Measurements from ENCODE around the gene MAP4K1. TPM values are rescaled to one million over a fixed set of nuclear protein-coding genes. Genes with fewer than 3 reads are reported as not detected.
"Not testable (repeated sequence)": the region's sequence is repeated elsewhere in the genome, so short reads cannot be mapped to it uniquely, and the experiment has no call there.

MAP4K1 gene
- total RNA-seq, 1 donor: not detected

- no peak overlapping the region for H3K4me3 ChIP-seq (ENCODE audit: low read depth, low read length)
- DNase-seq (ENCODE audit: low read depth): no peak
- TF ChIP-seq CTCF (IDR thresholded peaks at IDR 0.05; ENCODE audit: insufficient read depth, low read length): no peak
Measured at GRCh38 chr19:38635483-38636399, 18.0 kb upstream of the MAP4K1 start.

DNA sequence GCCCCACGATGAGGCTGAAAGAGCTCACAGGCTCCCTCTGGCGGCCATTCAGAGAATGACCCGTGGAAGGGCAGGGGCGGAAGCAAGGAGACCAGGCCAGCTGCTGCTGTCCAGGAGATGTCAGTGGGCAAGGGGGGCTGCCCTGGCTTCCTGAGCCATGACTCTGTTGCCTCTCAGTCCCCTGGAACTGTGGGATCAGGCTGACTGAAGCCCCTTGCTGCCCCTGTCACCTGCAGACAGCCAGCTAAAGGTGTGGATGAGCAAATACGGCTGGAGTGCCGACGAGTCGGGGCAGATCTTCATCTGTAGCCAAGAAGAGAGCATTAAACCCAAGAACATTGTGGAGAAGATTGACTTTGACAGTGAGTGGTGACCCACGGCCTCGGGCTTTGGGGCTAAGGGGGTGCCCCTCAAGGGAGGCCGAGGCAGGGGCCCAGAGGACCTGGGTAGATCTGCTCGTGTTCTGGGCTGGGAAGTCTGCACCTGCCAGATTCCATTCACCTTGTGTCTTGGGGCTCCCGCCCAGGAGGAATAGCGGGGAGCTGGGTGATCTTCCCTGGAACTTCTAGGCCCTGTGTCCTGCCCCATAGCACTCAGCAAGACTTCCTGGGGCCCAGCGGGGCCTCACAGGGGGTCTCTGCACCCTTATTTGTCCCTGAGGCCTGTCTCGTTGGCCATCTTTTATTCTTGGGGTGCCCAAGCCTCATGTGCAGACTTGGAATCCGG, 17.2 kb upstream of the MAP4K1 start:
- peak; percentile 88 for TF ChIP-seq CTCF (IDR thresholded peaks at IDR 0.05; ENCODE audit: insufficient read depth, low read length)
- peak; percentile 68 for DNase-seq (ENCODE audit: low read depth)
- no peak overlapping the region for H3K4me3 ChIP-seq (ENCODE audit: low read depth, low read length)

DNA sequence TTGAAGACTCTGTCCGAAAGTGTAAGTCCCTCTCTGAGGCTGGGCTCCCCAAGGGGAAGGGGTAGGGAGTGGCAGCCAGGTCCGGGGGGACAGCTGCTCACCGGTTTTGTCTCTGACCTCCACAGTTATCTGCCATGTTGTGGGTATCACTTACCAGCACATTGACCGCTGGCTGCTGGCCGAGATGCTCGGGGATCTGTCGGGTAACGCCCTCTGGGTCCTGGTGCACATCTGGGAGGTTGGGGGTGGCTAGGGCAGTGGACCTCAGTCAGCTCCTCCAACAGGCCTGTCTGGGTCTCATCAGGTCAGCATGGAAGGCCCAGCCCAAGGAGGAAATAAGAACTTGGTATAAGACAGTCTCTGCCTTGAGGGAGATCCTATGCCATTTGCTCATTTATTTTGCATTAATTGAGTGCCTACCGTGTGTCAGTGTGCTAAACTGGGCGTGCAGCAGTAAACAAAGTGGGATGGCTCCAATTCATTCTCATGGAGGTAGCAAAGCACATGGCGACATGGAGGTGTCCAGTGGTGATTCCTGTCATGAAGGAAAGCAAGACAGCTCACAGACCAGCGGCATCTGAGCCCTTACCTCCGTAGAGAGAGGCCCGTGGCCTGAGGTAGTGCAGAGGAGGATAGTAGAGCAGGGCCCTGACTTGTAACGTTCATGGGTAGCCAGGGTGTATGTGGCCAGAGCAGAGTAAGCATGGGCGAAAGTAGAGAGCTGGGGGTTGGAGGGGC, 14.9 kb upstream of the MAP4K1 start:
- TF ChIP-seq CTCF (IDR thresholded peaks at IDR 0.05; ENCODE audit: insufficient read depth, low read length): no peak
- no peak for DNase-seq (ENCODE audit: low read depth)
- no peak overlapping the region for H3K4me3 ChIP-seq (ENCODE audit: low read depth, low read length)

DNA sequence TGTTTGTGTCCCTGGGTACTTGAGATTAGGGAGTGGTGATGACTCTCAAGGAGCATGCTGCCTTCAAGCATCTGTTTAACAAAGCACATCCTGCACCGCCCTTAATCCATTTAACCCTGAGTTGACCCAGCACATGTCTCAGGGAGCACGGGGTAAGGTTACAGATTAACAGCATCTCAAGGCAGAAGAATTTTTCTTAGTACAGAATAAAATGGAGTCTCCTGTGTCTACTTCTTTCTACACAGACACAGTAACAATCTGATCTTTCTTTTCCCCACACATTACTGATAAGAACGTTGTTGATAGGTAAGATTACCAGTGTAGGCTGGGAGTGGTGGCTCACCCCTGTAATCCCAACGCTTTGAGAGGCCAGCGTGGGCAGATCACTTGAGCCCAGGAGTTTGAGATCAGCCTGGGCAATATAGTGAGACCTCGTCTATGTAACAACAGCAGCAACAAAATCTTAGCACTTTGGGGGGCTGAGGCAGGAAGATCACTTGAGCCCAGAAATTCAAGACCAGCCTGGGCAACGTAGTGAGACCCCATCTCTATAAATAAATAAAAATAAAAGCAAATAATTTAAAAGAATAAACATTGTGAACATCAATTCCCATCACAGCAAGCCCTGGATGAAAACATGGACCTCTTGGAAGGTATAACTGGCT, 14.2 kb upstream of the MAP4K1 start:
- not testable (repeated sequence) for DNase-seq (ENCODE audit: low read depth); H3K4me3 ChIP-seq (ENCODE audit: low read depth, low read length)

DNA sequence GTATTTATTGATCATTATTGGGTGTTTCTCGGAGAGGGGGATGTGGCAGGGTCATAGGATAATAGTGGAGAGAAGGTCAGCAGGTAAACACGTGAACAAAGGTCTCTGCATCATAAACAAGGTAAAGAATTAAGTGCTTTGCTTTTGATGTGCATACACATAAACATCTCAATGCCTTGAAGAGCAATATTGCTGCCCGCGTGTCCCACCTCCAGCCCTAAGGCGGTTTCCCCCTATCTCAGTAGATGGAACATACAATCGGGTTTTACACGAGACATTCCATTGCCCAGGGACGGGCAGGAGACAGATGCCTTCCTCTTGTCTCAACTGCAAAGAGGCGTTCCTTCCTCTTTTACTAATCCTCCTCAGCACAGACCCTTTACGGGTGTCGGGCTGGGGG, 13.5 kb upstream of the MAP4K1 start:
- not testable (repeated sequence) for DNase-seq (ENCODE audit: low read depth); H3K4me3 ChIP-seq (ENCODE audit: low read depth, low read length)

DNA sequence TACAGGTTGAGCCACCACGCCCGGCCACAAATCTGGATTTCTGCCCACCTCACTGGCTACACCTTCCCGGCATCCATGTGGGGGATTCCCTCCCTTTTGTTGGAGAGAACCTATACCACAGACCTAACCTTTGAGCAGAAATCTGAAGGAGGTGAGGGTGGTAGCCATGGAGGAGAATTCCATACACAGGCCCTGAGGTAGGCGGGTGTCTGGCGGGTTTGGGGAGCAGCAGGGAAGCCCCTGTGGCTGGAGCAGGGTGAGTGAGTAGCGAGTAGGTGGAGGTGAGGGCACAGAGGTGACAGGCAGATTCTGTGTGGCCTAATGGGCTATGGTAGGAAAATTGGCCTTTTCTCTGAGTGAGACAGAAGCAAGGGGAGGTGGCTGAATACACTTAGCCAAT, 11.8 kb upstream of the MAP4K1 start:
- TF ChIP-seq CTCF (IDR thresholded peaks at IDR 0.05; ENCODE audit: insufficient read depth, low read length): no peak
- no peak for DNase-seq (ENCODE audit: low read depth)
- H3K4me3 ChIP-seq (ENCODE audit: low read depth, low read length): no peak overlapping the region

GRCh38 chr19:38626401-38626800, 8.6 kb upstream of the MAP4K1 start:
- DNase-seq (ENCODE audit: low read depth): no peak
- no peak for TF ChIP-seq CTCF (IDR thresholded peaks at IDR 0.05; ENCODE audit: insufficient read depth, low read length)
- H3K4me3 ChIP-seq (ENCODE audit: low read depth, low read length): no peak overlapping the region
